Nephron progenitor cell (in vitro differentiated cells): ENCODE results near the gene DBET.
"Not testable (repeated sequence)": the region's sequence is repeated elsewhere in the genome, so short reads cannot be mapped to it uniquely, and the experiment has no call there.

Experiments used
- DNase-seq: peaks from one replicate; pipeline ENCODE4 v3.0.0; 2021
- H3K27ac Mint-ChIP-seq: 2 replicates; pipeline ENCODE4 v1.8.0; 2021; ENCODE audit warnings: mild to moderate bottlenecking, moderate library complexity, mixed read lengths
- H3K27me3 Mint-ChIP-seq: 2 replicates; pipeline ENCODE4 v1.8.0; 2021; ENCODE audit warnings: mild to moderate bottlenecking, low read depth, mixed read lengths; ENCODE audit not compliant: poor library complexity
- H3K36me3 Mint-ChIP-seq: 2 replicates; pipeline ENCODE4 v1.8.0; 2021; ENCODE audit warnings: low read depth, mixed read lengths
- H3K4me1 Mint-ChIP-seq: 2 replicates; pipeline ENCODE4 v1.8.0; 2021; ENCODE audit warnings: mixed read lengths
- H3K4me3 Mint-ChIP-seq: 2 replicates; pipeline ENCODE4 v1.8.0; 2021; ENCODE audit warnings: mild to moderate bottlenecking, moderate library complexity, mixed read lengths
- H3K9me3 Mint-ChIP-seq: 2 replicates; pipeline ENCODE4 v1.8.0; 2021; ENCODE audit warnings: mild to moderate bottlenecking, moderate library complexity, mixed read lengths

Gene DBET

DNA sequence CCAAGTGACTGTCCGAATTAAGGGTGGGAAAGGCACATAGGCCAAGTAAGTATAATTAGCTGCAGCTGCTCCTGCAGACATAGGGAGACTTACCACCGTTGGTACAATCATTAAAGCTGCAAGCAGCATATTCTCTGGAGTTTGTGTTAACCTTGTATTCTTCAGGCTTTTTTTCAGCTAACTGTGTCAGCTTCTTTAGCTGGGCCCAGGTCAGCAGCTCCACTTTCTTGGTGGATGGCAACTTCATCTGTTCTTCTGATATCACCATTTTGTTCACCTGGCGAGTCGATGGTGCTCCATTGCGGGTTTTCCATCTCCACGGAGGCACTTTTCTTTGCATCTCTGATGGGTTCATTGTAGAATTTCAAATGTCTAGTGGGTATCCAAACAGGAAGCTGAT, 44.5 kb downstream of the DBET start:
- DNase-seq, H3K9me3 Mint-ChIP-seq, H3K27me3 Mint-ChIP-seq, H3K27ac Mint-ChIP-seq, H3K4me3 Mint-ChIP-seq, H3K36me3 Mint-ChIP-seq, H3K4me1 Mint-ChIP-seq: not testable (repeated sequence)

DNA sequence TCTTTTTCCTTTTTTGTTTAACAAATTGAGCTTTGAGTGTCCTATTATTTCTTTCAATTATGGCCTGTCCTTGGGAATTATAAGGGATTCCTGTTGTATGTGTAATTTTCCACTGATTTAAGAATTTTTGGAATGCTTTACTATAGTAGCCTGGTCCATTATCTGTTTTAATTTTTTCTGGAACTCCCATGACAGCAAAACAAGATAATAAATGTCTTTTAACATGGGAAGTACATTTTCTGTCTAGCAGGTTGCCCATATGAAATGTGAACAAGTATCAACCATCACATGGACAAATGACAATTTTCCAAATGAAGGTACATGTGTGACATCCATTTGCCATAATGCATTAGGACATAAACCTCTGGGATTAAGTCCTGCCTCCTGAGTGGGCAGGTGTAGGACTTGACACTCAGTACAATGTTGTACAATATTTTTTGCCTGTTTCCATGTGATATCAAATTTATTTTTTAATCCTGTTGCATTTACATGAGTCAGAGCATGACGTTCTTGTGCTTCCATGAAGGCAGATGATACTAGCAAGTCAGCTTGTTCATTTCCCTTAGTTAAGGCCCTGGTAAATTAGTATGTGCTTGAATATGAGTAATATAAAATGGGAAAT, 45.2 kb downstream of the DBET start:
- DNase-seq, H3K27me3 Mint-ChIP-seq, H3K27ac Mint-ChIP-seq, H3K9me3 Mint-ChIP-seq, H3K4me3 Mint-ChIP-seq, H3K36me3 Mint-ChIP-seq, H3K4me1 Mint-ChIP-seq: not testable (repeated sequence)

DNA sequence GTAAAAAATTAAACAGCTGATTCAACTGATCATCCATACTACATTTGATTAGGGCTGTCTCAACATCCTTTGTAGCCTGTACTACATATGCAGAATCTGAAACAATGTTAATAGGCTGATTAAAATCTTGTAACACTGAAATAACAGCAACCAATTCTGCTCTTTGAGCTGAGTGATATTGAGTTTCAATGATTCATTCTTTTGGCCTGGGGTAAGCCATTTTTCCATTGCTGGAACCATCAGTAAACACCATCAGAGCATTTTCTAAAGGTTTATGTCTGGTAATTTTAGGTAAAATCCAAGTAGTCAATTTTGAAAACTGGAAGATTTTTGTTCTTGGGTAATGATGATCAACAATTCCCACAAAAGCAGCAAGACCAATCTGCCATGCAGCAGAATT, 45.7 kb downstream of the DBET start:
- not testable (repeated sequence) for H3K27ac Mint-ChIP-seq, H3K36me3 Mint-ChIP-seq, H3K27me3 Mint-ChIP-seq, DNase-seq, H3K9me3 Mint-ChIP-seq, H3K4me1 Mint-ChIP-seq, H3K4me3 Mint-ChIP-seq

DNA sequence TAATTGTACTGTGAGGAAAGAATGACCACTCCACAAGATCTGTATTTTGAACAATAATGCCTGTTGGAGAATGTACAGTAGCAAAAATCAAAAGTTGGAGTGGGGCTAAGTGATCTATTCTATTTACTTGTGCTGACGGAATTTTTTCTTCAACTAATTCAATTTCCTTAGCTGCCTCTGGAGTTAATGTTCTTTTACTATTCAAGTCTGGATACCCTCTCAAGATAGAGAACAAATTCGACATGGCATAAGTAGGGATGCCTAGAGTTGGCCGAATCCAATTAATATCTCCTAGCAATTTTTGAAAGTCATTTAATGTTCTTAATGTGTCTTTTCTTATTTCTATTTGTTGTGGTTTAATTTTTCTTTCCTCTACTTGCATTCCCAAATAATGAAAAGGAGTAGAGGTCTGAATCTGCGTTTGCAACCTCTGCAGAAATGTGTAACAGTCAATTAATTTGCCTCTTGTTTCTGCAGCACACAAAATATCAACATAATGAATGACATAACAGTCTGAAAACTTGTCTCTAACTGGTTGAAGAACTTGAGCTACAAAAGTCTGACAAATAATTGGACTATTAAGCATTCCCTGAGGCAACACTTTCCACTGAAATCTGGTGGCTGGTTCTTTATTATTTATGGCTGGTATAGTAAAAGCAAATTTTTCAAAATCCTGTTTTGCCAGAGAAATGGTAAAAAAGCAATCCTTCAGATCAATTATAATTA, 46.4 kb downstream of the DBET start:
- not testable (repeated sequence) for H3K27ac Mint-ChIP-seq, H3K4me3 Mint-ChIP-seq, H3K27me3 Mint-ChIP-seq, H3K4me1 Mint-ChIP-seq, H3K36me3 Mint-ChIP-seq, DNase-seq
- H3K9me3 Mint-ChIP-seq = peaks cover 11% of the 10 kb centered on the region

DNA sequence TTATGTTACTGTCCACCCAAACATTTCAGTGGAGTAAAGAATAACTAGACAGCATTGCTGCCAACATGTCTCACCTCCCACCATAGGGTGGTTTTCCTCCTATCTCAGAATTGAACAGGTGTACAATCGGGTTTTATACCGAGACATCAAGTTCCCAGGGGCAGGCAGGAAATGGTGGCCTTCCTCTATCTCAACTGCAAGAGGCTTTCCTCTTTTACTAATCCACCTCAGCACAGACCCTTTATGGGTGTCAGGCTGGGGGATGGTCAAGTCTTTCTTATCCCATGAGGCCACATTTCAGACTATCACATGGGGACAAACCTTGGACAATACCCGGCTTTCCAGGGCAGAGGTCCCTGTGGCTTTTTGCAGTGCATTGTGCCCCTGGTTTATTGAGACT, 48.6 kb downstream of the DBET start:
- not testable (repeated sequence) for H3K27me3 Mint-ChIP-seq, H3K4me1 Mint-ChIP-seq, H3K27ac Mint-ChIP-seq, H3K36me3 Mint-ChIP-seq, H3K4me3 Mint-ChIP-seq, DNase-seq
- H3K9me3 Mint-ChIP-seq = peaks cover 11% of the 10 kb centered on the region

DNA sequence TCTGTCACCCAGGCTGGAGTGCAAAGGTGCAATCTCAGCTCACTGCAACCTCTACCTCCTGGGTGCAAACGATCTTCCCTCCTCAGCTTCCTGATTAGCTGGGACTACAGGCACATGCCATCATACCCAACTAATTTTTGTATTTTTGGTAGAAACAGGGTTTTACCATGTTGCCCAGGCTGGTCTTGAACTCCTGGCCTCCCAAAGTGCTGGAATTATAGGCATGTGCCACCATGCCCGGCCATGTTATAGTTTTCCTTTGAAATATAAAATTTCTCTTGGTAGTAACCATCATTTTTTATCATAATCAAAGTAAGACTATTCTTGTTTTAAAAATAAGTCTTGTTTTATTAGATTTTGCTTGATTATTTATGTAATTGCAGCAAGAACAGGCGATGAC, 50.7 kb downstream of the DBET start:
- H3K27ac Mint-ChIP-seq, H3K36me3 Mint-ChIP-seq, DNase-seq, H3K4me1 Mint-ChIP-seq, H3K4me3 Mint-ChIP-seq, H3K27me3 Mint-ChIP-seq: not testable (repeated sequence)
- peaks cover 18% of the 10 kb centered on the region for H3K9me3 Mint-ChIP-seq
